Coronary artery (tissue), 2 donors: ENCODE results near the gene GAPDH.
"Not testable (repeated sequence)": the region's sequence is repeated elsewhere in the genome, so short reads cannot be mapped to it uniquely, and the experiment has no call there.

Experiments
- DNase-seq: peaks from one replicate; pipeline ENCODE4 v3.0.0-alpha.2; 2017; ENCODE audit warnings: low spot score
- H3K27ac ChIP-seq, 2 donors: fragments of 200-600 bp; sonication (generic); one replicate each; pipeline ENCODE4 v1.5.1; 2016 to 2019
- H3K4me3 ChIP-seq: fragments of 200-600 bp; sonication (generic); 2 replicates; pipeline ENCODE4 v1.5.1; 2016; ENCODE audit warnings: mild to moderate bottlenecking, moderate library complexity
- CTCF ChIP-seq: fragments of 200-600 bp; sonication (generic); IDR thresholded peaks from one replicate; pipeline ENCODE4 v1.5.1; 2019; ENCODE audit warnings: antibody characterized with exemption

GAPDH gene

GRCh38 chr12:6494968-6495367 lies 39.3 kb upstream of the GAPDH start:
- TF ChIP-seq CTCF = no peak
- Histone ChIP-seq H3K27ac (no peak overlapping the region), H3K4me3 (peak overlapping the region; percentile 83)

DNA sequence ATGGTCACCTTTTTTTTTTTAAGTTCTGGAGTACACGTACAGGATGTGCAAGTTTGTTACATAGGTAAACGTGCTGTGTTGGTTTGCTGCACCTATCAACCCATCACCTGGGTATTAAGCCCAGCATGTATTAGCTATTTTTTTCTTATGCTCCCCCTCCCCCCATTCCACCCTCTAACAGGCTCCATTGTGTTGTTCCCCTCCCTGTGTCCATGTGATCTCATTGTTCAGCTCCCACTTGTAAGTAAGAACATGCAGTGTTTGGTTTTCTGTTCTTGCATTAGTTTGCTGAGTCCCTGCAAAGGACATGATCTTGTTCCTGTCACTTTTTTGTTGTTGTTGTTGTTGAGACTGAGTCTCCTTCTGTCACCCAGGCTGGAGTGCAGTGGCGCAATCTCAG lies 37.0 kb upstream of the GAPDH start:
- H3K27ac ChIP-seq, DNase-seq, H3K4me3 ChIP-seq: not testable (repeated sequence)

More at GRCh38 chr12:6494968-6495367, 39.3 kb upstream of the GAPDH start:
- no peak for DNase-seq

GRCh38 chr12:6500466-6500865 lies 33.9 kb upstream of the GAPDH start:
- no peak for DNase-seq
- TF ChIP-seq CTCF = no peak
- H3K27ac ChIP-seq = no peak overlapping the region
- no peak overlapping the region for H3K4me3 ChIP-seq

GRCh38 chr12:6507102-6507998 lies 27.0 kb upstream of the GAPDH start:
- no peak overlapping the region for H3K4me3 ChIP-seq
- TF ChIP-seq CTCF = no peak
- no peak for DNase-seq
- peak overlapping the region; percentile 48 to 62 for H3K27ac ChIP-seq

DNA sequence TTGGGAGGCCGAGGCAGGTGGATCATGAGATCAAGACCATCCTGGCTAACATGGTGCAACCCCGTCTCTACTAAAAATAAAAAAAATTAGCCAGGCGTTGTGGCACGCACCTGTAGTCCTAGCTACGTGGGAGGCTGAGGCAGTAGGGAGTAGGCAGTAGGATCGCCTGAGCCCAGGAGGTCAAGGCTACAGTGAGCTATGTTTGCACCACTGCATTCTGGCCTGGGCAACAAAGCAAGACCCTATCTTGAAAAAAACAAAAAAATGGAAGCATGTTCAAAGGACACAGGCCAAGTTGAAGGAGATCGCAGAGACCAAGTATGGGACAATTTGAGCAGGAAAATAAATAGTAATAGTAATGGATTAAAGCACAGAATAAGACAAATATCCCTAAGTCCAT lies 26.2 kb upstream of the GAPDH start:
- TF ChIP-seq CTCF = no peak
- peak overlapping the region; percentile 48 to 62 for H3K27ac ChIP-seq
- no peak overlapping the region for H3K4me3 ChIP-seq
- DNase-seq = no peak

GRCh38 chr12:6520186-6520585 lies 14.1 kb upstream of the GAPDH start:
- no peak overlapping the region for H3K4me3 ChIP-seq
- no peak overlapping the region for H3K27ac ChIP-seq
- DNase-seq = no peak
- TF ChIP-seq CTCF = no peak

GRCh38 chr12:6522193-6522592 lies 12.1 kb upstream of the GAPDH start:
- TF ChIP-seq CTCF = no peak
- Histone ChIP-seq H3K27ac (no peak overlapping the region), H3K4me3 (no peak overlapping the region)
- no peak for DNase-seq
